ENCODE measurements around the gene ZNF501. TPM values are rescaled to one million over a fixed set of nuclear protein-coding genes. Genes with fewer than 3 reads are reported as not detected.
A peak's percentile ranks its signal among the peaks of the same experiment; 100 is the strongest.

The ZNF501 gene
- 1 to 10 TPM; 2.1 to 8.8 (median 2.9) TPM for total RNA-seq

DNA sequence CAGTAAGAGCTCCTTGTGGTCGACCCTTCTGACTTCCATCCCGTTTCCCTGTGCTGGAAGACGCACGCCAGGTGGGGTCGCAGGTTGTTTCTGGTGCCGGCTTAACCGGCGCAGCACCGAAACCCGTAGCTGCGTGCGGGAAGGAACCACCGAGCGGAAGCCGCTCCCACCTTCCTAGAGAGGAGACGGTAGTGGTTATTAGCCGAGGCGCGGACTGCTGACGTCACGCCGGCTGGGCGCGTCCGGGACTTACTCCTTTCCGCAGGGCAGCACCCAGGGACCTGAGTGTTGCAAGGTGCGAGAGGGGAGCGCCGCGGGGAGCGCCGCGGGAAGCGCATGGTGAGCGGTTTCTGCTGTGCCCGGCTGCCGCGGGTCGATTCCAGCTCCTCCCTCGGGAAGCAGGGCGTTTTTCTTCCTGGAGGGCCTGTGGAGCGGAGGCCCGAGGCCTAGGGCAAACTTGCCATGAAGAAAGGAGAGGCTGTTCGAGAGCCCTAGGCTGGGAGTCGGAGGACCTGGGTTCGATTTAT is at the start of gene ZNF501:
TSS of gene ZNF501 (plus strand) at position 252 of the 527 bp plus-strand sequence. CDS start 4,787 bp downstream, outside the sequence.
- Histone ChIP-seq H3K4me1 (peaks cover 4 to 16% (median 9%) of the 10 kb centered on the region in 4 donors), H3K36me3 (peaks cover 0 to 31% (median 23%) of the 10 kb centered on the region in 4 donors), H3K27me3 (no peaks in the 10 kb centered on the region), H3K4me3 (peak within 1 kb of the TSS; percentile 69 to 77 (median 72)), H3K9me3 (peaks cover 27 to 100% (median 76%) of the 10 kb centered on the region in 4 donors), H3K27ac (peak within 1 kb of the TSS; percentile 15 to 59 (median 54))
- DNase-seq (peak; percentile 95 to 99), ATAC-seq (ENCODE audit: low FRiP score in 2 of 2) (peak; percentile 95 to 99)
- WGBS, 2 donors = 1% methylated on average over 31 to 36 of the region's 46 CpGs
- TF ChIP-seq POLR2A (IDR thresholded peaks at IDR 0.05) (peak in 1 of 4 donors; percentile 48), CTCF (IDR thresholded peaks at IDR 0.05) (peak in 1 of 6 experiments; percentile 17), EP300 (IDR thresholded peaks at IDR 0.05) (peak in 1 of 4 donors; percentile 37), POLR2AphosphoS5 (IDR thresholded peaks at IDR 0.05) (peak; percentile 45 to 79)

GRCh38 chr3:44680921-44681455 is 48.4 kb upstream of the ZNF501 start:
- no peaks in the 10 kb centered on the region for H3K27me3 ChIP-seq
- H3K4me1 ChIP-seq = peaks cover 0 to 14% (median 11%) of the 10 kb centered on the region in 4 donors
- TF ChIP-seq CTCF (IDR thresholded peaks at IDR 0.05) (no peak), EP300 (IDR thresholded peaks at IDR 0.05) (no peak), POLR2AphosphoS5 (IDR thresholded peaks at IDR 0.05) (no peak), POLR2A (IDR thresholded peaks at IDR 0.05) (no peak)
- no peak overlapping the region for H3K4me3 ChIP-seq
- peaks cover 0 to 11% (median 5%) of the 10 kb centered on the region in 4 donors for H3K9me3 ChIP-seq
- WGBS, 2 donors = 94 to 96% methylated on average over 4 of the region's 4 CpGs
- DNase-seq (no peak), ATAC-seq (ENCODE audit: low FRiP score in 2 of 2) (no peak)
- no peak overlapping the region for H3K27ac ChIP-seq
- H3K36me3 ChIP-seq = no peaks in the 10 kb centered on the region

- no peak for ATAC-seq (ENCODE audit: low FRiP score in 2 of 2)
- H3K9me3 ChIP-seq = peaks cover 0 to 11% (median 5%) of the 10 kb centered on the region in 4 donors
- no peak overlapping the region for H3K4me3 ChIP-seq
- no peak for TF ChIP-seq POLR2AphosphoS5 (IDR thresholded peaks at IDR 0.05)
- peaks cover 0 to 16% (median 12%) of the 10 kb centered on the region in 4 donors for H3K4me1 ChIP-seq
- WGBS, 2 donors = 90 to 96% methylated on average over 2 of the region's 2 CpGs
- no peak overlapping the region for H3K27ac ChIP-seq
- H3K27me3 ChIP-seq = no peaks in the 10 kb centered on the region
- H3K36me3 ChIP-seq = no peaks in the 10 kb centered on the region
- no peak for DNase-seq
These were observed 47.1 kb upstream of the ZNF501 start for GRCh38 chr3:44682182-44682896.

DNA sequence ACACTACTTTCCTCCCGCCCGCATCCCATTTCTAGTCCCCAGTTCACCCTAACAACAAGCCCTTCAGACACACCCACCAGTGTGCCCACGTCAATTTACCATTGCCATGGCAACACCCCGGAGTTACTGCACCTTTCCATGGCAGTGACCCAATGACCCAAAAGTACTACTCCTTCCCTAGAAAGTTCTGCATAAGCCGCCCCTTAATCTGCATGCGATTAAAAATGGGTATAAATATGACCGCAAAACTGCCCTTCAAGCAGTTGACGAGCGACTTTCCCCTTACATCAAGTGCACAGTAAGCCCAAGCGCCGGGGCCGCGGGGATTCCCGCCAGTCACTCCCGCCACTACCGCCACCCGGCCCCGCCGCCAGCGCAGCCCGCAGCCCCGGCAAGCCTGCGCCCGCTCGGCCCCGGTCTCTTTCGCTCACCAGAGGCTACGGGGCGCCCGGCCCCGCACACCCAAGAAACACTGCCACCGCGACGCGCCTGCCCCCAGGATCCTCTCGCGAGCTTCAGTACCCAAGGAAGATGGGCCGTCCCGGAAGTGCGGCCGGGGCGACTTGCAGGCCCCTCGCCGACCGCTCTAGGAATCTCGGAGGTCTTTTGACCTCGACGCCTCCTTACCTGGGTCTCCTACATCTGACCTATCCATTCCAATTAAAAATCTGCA is 44.2 kb upstream of the ZNF501 start:
- WGBS, 2 donors = 4 to 16% methylated on average over 11 to 20 of the region's 48 CpGs
- H3K27ac ChIP-seq = peak overlapping the region; percentile 28 to 69 (median 50)
- DNase-seq = peak; percentile 78 to 91

More for the DNA sequence above, 44.2 kb upstream of the ZNF501 start:
- Histone ChIP-seq H3K4me1 (peaks cover 0 to 16% (median 12%) of the 10 kb centered on the region in 4 donors), H3K4me3 (peak overlapping the region; percentile 70 to 86 (median 82)), H3K36me3 (no peaks in the 10 kb centered on the region), H3K9me3 (peaks cover 0 to 8% (median 5%) of the 10 kb centered on the region in 4 donors), H3K27me3 (no peaks in the 10 kb centered on the region)
- TF ChIP-seq POLR2AphosphoS5 (IDR thresholded peaks at IDR 0.05) (no peak), CTCF (IDR thresholded peaks at IDR 0.05) (no peak), POLR2A (IDR thresholded peaks at IDR 0.05) (peak in 2 of 4 donors; percentile 15 to 19)
- peak; percentile 76 to 96 for ATAC-seq (ENCODE audit: low FRiP score in 2 of 2)
